ENCODE data around the gene BCL10. TPM values are rescaled to one million over a fixed set of nuclear protein-coding genes. Genes with fewer than 3 reads are reported as not detected.
A peak's percentile ranks its signal among the peaks of the same experiment; 100 is the strongest.

Gene BCL10
- total and polyA plus RNA-seq, 2 of the 13 experiments (the other 11 are each of a cell fraction or from before 2014, with no cell fraction given), result 3.7 to 14.1 TPM

DNA sequence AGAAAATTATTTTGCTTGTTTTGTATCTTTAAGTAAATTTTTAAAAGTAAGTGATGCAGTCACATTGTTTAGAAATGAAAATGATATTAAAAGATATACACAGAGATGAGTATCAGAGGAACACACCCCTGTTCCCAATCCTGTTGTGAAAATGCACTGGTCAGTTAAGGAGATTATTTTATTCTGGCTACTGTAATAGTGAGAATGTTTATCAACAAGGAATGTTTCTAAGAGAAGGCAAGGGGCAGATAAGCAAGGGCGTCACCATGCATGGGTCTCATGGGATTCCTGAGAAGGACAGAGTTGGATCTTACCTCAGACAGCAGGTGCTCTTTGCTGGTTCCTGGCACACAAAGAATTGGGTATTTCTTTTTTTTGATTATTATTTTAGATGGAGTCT lies 38.8 kb downstream of the BCL10 start (continued):
- TF ChIP-seq, protein P1, sequence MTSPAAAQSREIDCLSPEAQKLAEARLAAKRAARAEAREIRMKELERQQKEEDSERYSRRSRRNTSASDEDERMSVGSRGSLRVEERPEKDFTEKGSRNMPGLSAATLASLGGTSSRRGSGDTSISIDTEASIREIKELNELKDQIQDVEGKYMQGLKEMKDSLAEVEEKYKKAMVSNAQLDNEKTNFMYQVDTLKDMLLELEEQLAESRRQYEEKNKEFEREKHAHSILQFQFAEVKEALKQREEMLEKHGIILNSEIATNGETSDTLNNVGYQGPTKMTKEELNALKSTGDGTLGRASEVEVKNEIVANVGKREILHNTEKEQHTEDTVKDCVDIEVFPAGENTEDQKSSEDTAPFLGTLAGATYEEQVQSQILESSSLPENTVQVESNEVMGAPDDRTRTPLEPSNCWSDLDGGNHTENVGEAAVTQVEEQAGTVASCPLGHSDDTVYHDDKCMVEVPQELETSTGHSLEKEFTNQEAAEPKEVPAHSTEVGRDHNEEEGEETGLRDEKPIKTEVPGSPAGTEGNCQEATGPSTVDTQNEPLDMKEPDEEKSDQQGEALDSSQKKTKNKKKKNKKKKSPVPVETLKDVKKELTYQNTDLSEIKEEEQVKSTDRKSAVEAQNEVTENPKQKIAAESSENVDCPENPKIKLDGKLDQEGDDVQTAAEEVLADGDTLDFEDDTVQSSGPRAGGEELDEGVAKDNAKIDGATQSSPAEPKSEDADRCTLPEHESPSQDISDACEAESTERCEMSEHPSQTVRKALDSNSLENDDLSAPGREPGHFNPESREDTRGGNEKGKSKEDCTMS (CRISPR knock-in tag; conservative IDR thresholded peaks at IDR 0.05), result no peak
- no peak for TF ChIP-seq BRD4 (CRISPR knock-in tag; IDR thresholded peaks at IDR 0.05)
- no peak for TF ChIP-seq TEAD2 (CRISPR knock-in tag; IDR thresholded peaks at IDR 0.05)
- TF ChIP-seq, protein P2, sequence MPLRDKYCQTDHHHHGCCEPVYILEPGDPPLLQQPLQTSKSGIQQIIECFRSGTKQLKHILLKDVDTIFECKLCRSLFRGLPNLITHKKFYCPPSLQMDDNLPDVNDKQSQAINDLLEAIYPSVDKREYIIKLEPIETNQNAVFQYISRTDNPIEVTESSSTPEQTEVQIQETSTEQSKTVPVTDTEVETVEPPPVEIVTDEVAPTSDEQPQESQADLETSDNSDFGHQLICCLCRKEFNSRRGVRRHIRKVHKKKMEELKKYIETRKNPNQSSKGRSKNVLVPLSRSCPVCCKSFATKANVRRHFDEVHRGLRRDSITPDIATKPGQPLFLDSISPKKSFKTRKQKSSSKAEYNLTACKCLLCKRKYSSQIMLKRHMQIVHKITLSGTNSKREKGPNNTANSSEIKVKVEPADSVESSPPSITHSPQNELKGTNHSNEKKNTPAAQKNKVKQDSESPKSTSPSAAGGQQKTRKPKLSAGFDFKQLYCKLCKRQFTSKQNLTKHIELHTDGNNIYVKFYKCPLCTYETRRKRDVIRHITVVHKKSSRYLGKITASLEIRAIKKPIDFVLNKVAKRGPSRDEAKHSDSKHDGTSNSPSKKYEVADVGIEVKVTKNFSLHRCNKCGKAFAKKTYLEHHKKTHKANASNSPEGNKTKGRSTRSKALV (CRISPR knock-in tag; IDR thresholded peaks at IDR 0.05), result no peak
- no peak for TF ChIP-seq SOX6 (IDR thresholded peaks at IDR 0.05)
- no peak for TF ChIP-seq SOX6 (CRISPR knock-in tag; IDR thresholded peaks at IDR 0.05)
- TF ChIP-seq ZNF160 (CRISPR knock-in tag; IDR thresholded peaks at IDR 0.05), result no peak

DNA sequence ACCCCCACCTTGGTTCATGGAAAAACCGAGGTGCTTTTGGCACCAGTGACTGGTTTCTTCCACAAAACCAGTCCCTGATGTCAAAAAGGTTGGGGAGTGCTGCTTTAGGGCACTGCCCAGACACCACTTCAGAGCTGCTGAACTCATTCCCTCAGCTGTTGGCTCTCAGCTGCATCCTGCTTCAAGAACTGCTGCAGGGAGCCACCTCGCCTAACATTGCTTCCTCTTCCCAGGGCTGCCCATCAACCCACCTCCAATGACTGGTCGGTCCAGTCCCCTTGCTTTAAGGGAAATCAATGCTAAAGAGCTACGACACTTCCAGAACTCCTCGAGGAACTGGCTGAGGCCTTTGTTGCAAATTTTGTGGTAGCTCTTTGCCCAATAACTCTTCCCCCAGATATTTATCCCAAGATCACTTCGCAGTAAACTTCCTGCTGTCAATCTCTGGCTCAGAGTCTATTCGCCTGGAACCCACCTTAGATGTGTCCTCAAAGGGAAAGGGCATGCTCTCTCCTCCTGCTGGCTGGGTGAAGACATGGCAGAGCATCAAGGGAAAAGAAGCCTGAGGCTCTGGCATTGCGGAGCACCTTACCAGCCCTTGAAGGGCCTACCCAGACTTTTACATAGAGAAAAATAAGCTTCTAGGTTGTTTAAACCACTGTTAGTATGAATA lies 46.0 kb downstream of the BCL10 start:
- ChIA-PET POLR2A (no interaction called here), CTCF (ENCODE audit: low intra/inter-chr PET ratio, low total read pairs) (no interaction called here)
- no peak overlapping the region for H3K27ac ChIP-seq (ENCODE audit: extremely low read length, insufficient read depth, low read length)
- no peaks in the 10 kb centered on the region for H3K79me2 ChIP-seq (ENCODE audit: insufficient read depth, low read length)
- ATAC-seq (peak; percentile 94), FAIRE-seq (peak; percentile 32), DNase-seq (ENCODE audit: low spot score) (peak; percentile 21)
- no peaks in the 10 kb centered on the region for H3K27me3 ChIP-seq (ENCODE audit: control insufficient read depth in 1 of 2, insufficient read depth in 2 of 2, low read length in 2 of 2)
- WGBS (ENCODE audit: low lambda C conversion rate), result 45% methylated on average over 7 of the region's 8 CpGs
- H2AFZ ChIP-seq (ENCODE audit: low read length), result no peak overlapping the region
- no TSS peak for BruUV-seq (replicated peaks)
- in situ Hi-C loops (cut with HindIII; ENCODE audit: extremely low pct_ligation_motif_present, low pct_unique_long_range_greater_than_20kb) (no loop called here), intact Hi-C loops (cut with micrococcal nuclease; ENCODE audit: unreplicated experiment) (loop anchor here (1.0 kb wide), 1 partner anchor 121 kb away; no protein-coding TSS in a partner anchor)
- no peak for TF ChIP-seq MEIS2 (CRISPR knock-in tag; IDR thresholded peaks at IDR 0.05)
- peak; percentile 46 for TF ChIP-seq STAG1 (CRISPR knock-in tag; IDR thresholded peaks at IDR 0.05)
- TF ChIP-seq, protein P3, sequence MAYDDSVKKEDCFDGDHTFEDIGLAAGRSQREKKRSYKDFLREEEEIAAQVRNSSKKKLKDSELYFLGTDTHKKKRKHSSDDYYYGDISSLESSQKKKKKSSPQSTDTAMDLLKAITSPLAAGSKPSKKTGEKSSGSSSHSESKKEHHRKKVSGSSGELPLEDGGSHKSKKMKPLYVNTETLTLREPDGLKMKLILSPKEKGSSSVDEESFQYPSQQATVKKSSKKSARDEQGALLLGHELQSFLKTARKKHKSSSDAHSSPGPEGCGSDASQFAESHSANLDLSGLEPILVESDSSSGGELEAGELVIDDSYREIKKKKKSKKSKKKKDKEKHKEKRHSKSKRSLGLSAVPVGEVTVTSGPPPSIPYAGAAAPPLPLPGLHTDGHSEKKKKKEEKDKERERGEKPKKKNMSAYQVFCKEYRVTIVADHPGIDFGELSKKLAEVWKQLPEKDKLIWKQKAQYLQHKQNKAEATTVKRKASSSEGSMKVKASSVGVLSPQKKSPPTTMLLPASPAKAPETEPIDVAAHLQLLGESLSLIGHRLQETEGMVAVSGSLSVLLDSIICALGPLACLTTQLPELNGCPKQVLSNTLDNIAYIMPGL (CRISPR knock-in tag; IDR thresholded peaks at IDR 0.05; ENCODE audit: borderline replicate concordance in 1 of 2, low read depth in 1 of 2), result no peak
- TF ChIP-seq SMC3 (IDR thresholded peaks at IDR 0.05; ENCODE audit: low read length), result peak; percentile 50; the same call in 1 of the 2 replicates
- TF ChIP-seq, protein P4, sequence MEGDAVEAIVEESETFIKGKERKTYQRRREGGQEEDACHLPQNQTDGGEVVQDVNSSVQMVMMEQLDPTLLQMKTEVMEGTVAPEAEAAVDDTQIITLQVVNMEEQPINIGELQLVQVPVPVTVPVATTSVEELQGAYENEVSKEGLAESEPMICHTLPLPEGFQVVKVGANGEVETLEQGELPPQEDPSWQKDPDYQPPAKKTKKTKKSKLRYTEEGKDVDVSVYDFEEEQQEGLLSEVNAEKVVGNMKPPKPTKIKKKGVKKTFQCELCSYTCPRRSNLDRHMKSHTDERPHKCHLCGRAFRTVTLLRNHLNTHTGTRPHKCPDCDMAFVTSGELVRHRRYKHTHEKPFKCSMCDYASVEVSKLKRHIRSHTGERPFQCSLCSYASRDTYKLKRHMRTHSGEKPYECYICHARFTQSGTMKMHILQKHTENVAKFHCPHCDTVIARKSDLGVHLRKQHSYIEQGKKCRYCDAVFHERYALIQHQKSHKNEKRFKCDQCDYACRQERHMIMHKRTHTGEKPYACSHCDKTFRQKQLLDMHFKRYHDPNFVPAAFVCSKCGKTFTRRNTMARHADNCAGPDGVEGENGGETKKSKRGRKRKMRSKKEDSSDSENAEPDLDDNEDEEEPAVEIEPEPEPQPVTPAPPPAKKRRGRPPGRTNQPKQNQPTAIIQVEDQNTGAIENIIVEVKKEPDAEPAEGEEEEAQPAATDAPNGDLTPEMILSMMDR (CRISPR knock-in tag; IDR thresholded peaks at IDR 0.05), result peak; percentile 51
- TF ChIP-seq ZMAT3 (CRISPR knock-in tag; conservative IDR thresholded peaks at IDR 0.05), result no peak
- no peak for TF ChIP-seq ZNF253 (CRISPR knock-in tag; IDR thresholded peaks at IDR 0.05; ENCODE audit: borderline replicate concordance)
- no peak for TF ChIP-seq RBM22 (optimal IDR thresholded peaks at IDR 0.05; ENCODE audit: low read length)
- H4K20me1 ChIP-seq (ENCODE audit: insufficient read depth, low read length), result no peaks in the 10 kb centered on the region
- H3K4me3 ChIP-seq (replicated peaks in 1 of 3; ENCODE audit: insufficient read depth in 1 of 3, low read depth in 2 of 3, low read length in 3 of 3), result no peak overlapping the region
- H3K36me3 ChIP-seq (replicated peaks in 1 of 2; ENCODE audit: control insufficient read depth in 1 of 2, insufficient read depth in 2 of 2, low read length in 2 of 2), result no peaks in the 10 kb centered on the region
- no peaks in the 10 kb centered on the region for H3K9me3 ChIP-seq (ENCODE audit: low read length)
- no peak overlapping the region for H3K9ac ChIP-seq (ENCODE audit: insufficient read depth, low read depth, low read length)
- peaks cover 18% of the 10 kb centered on the region for H3K4me1 ChIP-seq (ENCODE audit: insufficient read depth, low read length)
- 0 out of 2 replicates have a peak overlapping the region, but pooled peaks have one; percentile 5 for H3K4me2 ChIP-seq (ENCODE audit: low read depth, low read length)
